Karpas-422 (cell line): ENCODE data around the gene GPR62. TPM values are rescaled to one million over a fixed set of nuclear protein-coding genes. Genes with fewer than 3 reads are reported as not detected.

ENCODE experiments used
- DNase-seq: peaks from one replicate; pipeline ENCODE4 v3.0.0-alpha.2; 2015
- H2AFZ ChIP-seq: fragments of 200-600 bp; sonication (generic); 2 replicates; pipeline ENCODE4 v1.6.1; 2014; ENCODE audit warnings: antibody characterized with exemption, low read length, mixed read lengths
- H3K27ac ChIP-seq: fragments of 200-600 bp; sonication (generic); 2 replicates; pipeline ENCODE4 v1.5.1; 2014; ENCODE audit warnings: mild to moderate bottlenecking, low read length, moderate library complexity
- H3K27me3 ChIP-seq: fragments of 200-600 bp; sonication (generic); 2 replicates; pipeline ENCODE4 v1.6.1; 2014; ENCODE audit warnings: low read length, mixed read lengths
- H3K36me3 ChIP-seq: fragments of 200-600 bp; sonication (generic); 2 replicates; pipeline ENCODE4 v1.6.1; 2014; ENCODE audit warnings: low read length, mixed read lengths; ENCODE audit not compliant: insufficient read depth
- H3K4me1 ChIP-seq: fragments of 200-600 bp; sonication (generic); 2 replicates; pipeline ENCODE4 v1.6.1; 2014; ENCODE audit warnings: mild to moderate bottlenecking, low read length, mixed read lengths
- H3K4me2 ChIP-seq: fragments of 200-600 bp; sonication (generic); 2 replicates; pipeline ENCODE4 v1.6.1; 2014; ENCODE audit warnings: low read length, low read depth, mild to moderate bottlenecking; ENCODE audit not compliant: poor library complexity, severe bottlenecking
- H3K4me3 ChIP-seq: fragments of 200-600 bp; sonication (generic); 2 replicates; pipeline ENCODE4 v1.5.1; 2014; ENCODE audit warnings: mild to moderate bottlenecking, antibody characterized with exemption, low read length, mixed read lengths
- H3K79me2 ChIP-seq: fragments of 200-600 bp; sonication (generic); 2 replicates; pipeline ENCODE4 v1.6.1; 2014; ENCODE audit warnings: mild to moderate bottlenecking, low read length, mixed read lengths
- H3K9ac ChIP-seq: fragments of 200-600 bp; sonication (generic); 2 replicates; pipeline ENCODE4 v1.6.0; 2014; ENCODE audit warnings: low read length
- H3K9me2 ChIP-seq: fragments of 200-600 bp; sonication (generic), shearing (Covaris generic); replicated peaks from 2 replicates; pipeline ENCODE4 v1.6.0; 2014; ENCODE audit warnings: mild to moderate bottlenecking, low read length, moderate library complexity; ENCODE audit not compliant: insufficient read depth
- H3K9me3 ChIP-seq: fragments of 300-700, 200-600 bp; sonication (generic); 2 replicates; pipeline ENCODE4 v1.6.1; 2014; ENCODE audit warnings: low read length, mixed read lengths
- H4K20me1 ChIP-seq: fragments of 200-600 bp; sonication (generic); 2 replicates; pipeline ENCODE4 v1.6.1; 2014; ENCODE audit warnings: mild to moderate bottlenecking, antibody characterized with exemption, low read length, low read depth; ENCODE audit not compliant: insufficient read depth
- total RNA-seq: library from RNA; depleted of rRNA; stranded (reverse); fragments of >200 nt; shearing (Covaris generic); gene quantifications from 2 replicates; pipeline ENCODE4 v1.2.3, GENCODE V29; 2014; ENCODE audit warnings: low replicate concordance

Gene GPR62
- total RNA-seq, 1 experiment from 2014 or later = not detected

DNA sequence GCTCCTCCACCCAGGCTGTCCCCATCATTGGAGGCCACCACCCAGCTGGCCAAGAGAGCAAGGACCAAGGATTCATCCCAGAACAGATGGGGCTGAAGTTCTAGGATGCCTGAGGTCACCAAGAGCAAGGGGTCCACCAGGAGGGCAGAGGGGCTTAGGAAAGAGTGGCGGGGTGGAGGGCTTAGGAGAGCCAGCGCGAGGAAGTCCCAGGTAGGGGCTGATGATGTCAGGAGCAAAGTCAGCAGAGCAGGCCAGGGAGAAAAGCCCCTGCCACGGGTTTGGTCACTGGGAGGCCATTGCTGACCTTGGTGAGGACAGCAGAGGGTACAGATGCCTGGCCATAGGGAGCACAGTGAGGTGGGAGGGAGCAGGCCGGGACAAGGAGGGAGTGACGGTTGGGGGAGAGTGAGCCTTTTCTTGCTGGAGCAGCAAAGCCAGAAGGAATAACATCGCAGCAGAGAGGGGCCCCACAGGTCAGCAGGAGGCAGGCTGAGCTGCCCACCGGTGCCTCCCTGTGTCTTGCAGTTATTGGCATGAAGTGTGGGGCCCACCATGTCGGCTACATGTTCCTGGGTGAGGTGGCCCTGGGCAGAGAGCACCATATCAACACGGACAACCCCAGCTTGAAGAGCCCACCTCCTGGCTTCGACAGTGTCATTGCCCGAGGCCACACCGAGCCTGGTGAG, 7.8 kb upstream of the GPR62 start:
- Histone ChIP-seq H3K4me3 (no peak overlapping the region), H3K9ac (no peak overlapping the region), H3K79me2 (no peaks in the 10 kb centered on the region), H2AFZ (no peak overlapping the region), H3K27ac (no peak overlapping the region), H3K4me2 (no peak overlapping the region), H3K9me2 (no peaks in the 10 kb centered on the region), H3K4me1 (peaks cover 12% of the 10 kb centered on the region), H3K36me3 (no peaks in the 10 kb centered on the region), H3K9me3 (no peaks in the 10 kb centered on the region), H3K27me3 (no peaks in the 10 kb centered on the region), H4K20me1 (no peaks in the 10 kb centered on the region)
- no peak for DNase-seq

DNA sequence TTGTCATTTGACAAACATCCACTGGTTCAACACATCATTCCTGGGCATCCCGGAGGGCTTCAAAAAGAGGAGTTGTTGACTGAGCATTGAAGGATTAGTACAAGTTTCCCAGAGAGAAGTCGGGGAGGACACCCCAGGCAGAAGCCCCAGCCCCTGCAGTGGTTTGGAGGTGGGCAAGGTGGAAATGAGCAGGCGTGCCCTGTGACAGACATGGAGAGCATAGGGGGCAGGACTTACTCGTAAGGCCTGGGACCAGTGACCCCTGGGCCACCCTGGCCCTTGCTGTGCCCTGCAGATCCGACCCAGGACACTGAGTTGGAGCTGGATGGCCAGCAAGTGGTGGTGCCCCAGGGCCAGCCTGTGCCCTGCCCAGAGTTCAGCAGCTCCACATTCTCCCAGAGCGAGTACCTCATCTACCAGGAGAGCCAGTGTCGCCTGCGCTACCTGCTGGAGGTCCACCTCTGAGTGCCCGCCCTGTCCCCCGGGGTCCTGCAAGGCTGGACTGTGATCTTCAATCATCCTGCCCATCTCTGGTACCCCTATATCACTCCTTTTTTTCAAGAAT, 7.1 kb upstream of the GPR62 start:
- Histone ChIP-seq H3K4me1 (peaks cover 5% of the 10 kb centered on the region), H3K9me2 (no peaks in the 10 kb centered on the region), H3K9me3 (no peaks in the 10 kb centered on the region), H3K79me2 (no peaks in the 10 kb centered on the region), H4K20me1 (no peaks in the 10 kb centered on the region), H3K4me3 (no peak overlapping the region), H3K36me3 (no peaks in the 10 kb centered on the region), H3K27me3 (no peaks in the 10 kb centered on the region), H3K9ac (no peak overlapping the region), H3K27ac (no peak overlapping the region), H2AFZ (no peak overlapping the region), H3K4me2 (no peak overlapping the region)
- no peak for DNase-seq

DNA sequence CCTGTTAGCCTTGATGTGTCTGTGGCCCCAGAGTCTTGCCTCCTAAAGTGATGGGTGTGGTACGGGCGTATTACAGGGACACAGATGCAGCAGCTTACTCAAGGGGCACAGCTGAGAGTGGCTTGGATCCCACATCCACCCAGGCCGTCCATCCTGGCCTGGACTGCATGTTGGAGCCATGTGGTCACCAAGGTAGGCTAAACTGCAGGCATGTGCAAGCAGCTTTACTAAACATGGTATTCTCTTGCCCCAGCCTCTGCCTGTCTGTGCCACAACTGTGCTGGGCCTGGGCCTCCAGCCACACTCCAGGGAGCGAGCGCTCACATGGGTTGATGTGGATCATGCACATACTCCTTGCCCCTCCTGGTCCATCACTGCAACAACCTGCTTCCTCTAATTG, 6.1 kb upstream of the GPR62 start:
- Histone ChIP-seq H3K9me2 (no peaks in the 10 kb centered on the region), H3K79me2 (no peaks in the 10 kb centered on the region), H3K27ac (no peak overlapping the region), H3K4me1 (no peaks in the 10 kb centered on the region), H3K4me2 (no peak overlapping the region), H4K20me1 (no peaks in the 10 kb centered on the region), H3K9ac (no peak overlapping the region), H2AFZ (no peak overlapping the region), H3K4me3 (no peak overlapping the region), H3K9me3 (no peaks in the 10 kb centered on the region), H3K36me3 (no peaks in the 10 kb centered on the region), H3K27me3 (no peaks in the 10 kb centered on the region)
- DNase-seq = no peak

DNA sequence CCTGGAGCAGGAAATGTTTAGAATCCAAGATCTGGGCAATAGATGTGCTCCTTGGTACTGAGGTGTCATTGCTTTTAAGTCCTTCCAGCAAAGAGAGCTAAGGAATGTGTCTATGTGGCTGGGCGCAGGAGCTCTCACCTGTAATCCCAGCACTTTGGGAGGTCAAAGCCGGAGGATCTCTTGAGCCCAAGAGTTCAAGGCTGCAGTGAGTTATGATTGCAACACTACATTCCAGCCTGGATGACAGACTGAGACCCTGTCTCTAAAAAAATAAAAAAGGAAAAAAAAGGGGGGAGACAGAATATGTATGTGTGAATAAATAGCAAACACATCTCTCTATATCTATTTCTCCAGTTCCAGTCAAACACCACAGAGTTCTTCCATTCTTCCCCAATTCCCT, 4.3 kb upstream of the GPR62 start:
- H3K27me3 ChIP-seq = no peaks in the 10 kb centered on the region
- H2AFZ ChIP-seq = no peak overlapping the region
- H3K9me3 ChIP-seq = no peaks in the 10 kb centered on the region
- H3K9me2 ChIP-seq = no peaks in the 10 kb centered on the region
- H3K79me2 ChIP-seq = no peaks in the 10 kb centered on the region
- no peaks in the 10 kb centered on the region for H3K4me1 ChIP-seq
- no peak for DNase-seq
- H3K4me3 ChIP-seq = no peak overlapping the region
- no peak overlapping the region for H3K9ac ChIP-seq
- no peaks in the 10 kb centered on the region for H4K20me1 ChIP-seq
- H3K27ac ChIP-seq = no peak overlapping the region
- no peaks in the 10 kb centered on the region for H3K36me3 ChIP-seq
- H3K4me2 ChIP-seq = no peak overlapping the region

DNA sequence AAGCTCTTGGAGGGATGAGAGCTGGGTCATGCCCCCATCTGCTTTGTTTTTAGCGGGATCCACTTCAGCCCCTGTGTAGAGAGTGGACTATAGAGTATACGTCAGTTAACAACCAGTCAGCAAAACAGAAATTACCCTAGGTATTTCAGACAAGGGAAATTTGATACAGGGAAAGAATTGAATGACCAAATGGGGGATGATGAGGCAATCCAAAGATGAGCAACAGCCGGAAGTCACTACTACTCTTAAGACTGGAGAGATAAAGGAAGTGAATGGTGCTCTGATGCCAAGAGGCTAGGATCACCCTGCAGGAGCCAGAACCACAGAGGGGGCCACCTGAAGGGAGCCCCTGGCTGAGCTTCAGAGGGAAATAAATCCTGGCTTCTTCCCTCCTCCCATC, 1.7 kb upstream of the GPR62 start:
- Histone ChIP-seq H3K9me2 (no peaks in the 10 kb centered on the region), H4K20me1 (no peaks in the 10 kb centered on the region), H3K79me2 (no peaks in the 10 kb centered on the region), H3K4me2 (no peak overlapping the region), H3K36me3 (no peaks in the 10 kb centered on the region), H3K4me1 (no peaks in the 10 kb centered on the region), H3K27ac (no peak overlapping the region), H3K9ac (no peak overlapping the region), H2AFZ (no peak overlapping the region), H3K9me3 (no peaks in the 10 kb centered on the region), H3K4me3 (no peak overlapping the region), H3K27me3 (no peaks in the 10 kb centered on the region)
- DNase-seq = no peak

DNA sequence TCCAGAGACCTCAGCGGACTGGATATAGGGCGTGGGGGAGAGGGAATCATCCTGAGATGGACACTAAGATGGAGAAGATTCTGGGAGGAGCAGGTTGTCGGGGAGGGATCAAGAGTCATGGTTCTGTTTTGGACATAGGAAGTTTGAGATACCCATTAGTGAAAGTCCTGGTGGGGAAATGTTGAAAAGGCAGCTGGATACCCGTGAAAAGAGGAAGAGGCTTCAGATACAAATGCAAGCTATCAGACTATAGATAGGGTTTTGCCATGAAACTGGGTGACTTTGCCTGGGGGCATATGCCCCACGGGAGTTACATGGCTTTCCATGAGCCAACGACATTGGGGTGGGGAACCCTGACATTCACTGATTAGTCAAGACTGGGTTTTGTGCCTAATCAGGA, 1.1 kb upstream of the GPR62 start:
- Histone ChIP-seq H4K20me1 (no peaks in the 10 kb centered on the region), H2AFZ (no peak overlapping the region), H3K9ac (no peak overlapping the region), H3K9me3 (no peaks in the 10 kb centered on the region), H3K27me3 (no peaks in the 10 kb centered on the region), H3K27ac (no peak overlapping the region), H3K79me2 (no peaks in the 10 kb centered on the region), H3K9me2 (no peaks in the 10 kb centered on the region), H3K4me1 (no peaks in the 10 kb centered on the region), H3K4me3 (no peak overlapping the region), H3K4me2 (no peak overlapping the region), H3K36me3 (no peaks in the 10 kb centered on the region)
- DNase-seq = no peak

DNA sequence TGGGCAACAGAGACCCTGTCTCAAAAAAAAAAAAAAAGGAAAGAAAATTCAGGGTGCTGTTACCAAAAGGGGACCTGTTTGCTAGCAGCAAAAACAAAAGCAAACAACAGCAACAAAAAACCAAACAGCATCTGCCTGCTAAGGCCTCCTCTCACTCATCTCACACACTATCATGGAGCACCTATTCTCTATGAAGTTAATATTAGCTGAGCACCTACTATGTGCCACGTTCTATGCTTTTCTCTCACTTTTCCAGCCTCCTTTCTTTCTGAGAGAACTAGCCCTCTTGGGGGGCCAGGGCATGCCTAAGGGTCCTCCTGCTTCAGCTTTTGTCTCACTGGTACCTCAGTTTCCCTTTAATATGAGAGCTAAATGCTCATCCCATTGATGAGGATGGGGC, 468 bp upstream of the GPR62 start:
- Histone ChIP-seq H3K4me3 (no peak overlapping the region), H3K9me3 (no peaks in the 10 kb centered on the region), H2AFZ (no peak overlapping the region), H3K27ac (no peak overlapping the region), H3K36me3 (no peaks in the 10 kb centered on the region), H3K27me3 (no peaks in the 10 kb centered on the region), H3K4me1 (no peaks in the 10 kb centered on the region), H3K79me2 (no peaks in the 10 kb centered on the region), H4K20me1 (no peaks in the 10 kb centered on the region), H3K9me2 (no peaks in the 10 kb centered on the region), H3K4me2 (no peak overlapping the region), H3K9ac (no peak overlapping the region)
- no peak for DNase-seq

DNA sequence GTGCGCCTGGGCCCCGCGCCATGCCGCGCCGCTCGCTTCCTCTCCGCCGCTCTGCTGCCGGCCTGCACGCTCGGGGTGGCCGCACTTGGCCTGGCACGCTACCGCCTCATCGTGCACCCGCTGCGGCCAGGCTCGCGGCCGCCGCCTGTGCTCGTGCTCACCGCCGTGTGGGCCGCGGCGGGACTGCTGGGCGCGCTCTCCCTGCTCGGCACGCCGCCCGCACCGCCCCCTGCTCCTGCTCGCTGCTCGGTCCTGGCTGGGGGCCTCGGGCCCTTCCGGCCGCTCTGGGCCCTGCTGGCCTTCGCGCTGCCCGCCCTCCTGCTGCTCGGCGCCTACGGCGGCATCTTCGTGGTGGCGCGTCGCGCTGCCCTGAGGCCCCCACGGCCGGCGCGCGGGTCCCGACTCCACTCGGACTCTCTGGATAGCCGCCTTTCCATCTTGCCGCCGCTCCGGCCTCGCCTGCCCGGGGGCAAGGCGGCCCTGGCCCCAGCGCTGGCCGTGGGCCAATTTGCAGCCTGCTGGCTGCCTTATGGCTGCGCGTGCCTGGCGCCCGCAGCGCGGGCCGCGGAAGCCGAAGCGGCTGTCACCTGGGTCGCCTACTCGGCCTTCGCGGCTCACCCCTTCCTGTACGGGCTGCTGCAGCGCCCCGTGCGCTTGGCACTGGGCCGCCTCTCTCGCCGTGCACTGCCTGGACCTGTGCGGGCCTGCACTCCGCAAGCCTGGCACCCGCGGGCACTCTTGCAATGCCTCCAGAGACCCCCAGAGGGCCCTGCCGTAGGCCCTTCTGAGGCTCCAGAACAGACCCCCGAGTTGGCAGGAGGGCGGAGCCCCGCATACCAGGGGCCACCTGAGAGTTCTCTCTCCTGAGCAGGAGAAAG, 951 bp downstream of the GPR62 start:
- H3K4me3 ChIP-seq = no peak overlapping the region
- no peak overlapping the region for H3K9ac ChIP-seq
- DNase-seq = no peak
- H3K4me1 ChIP-seq = no peaks in the 10 kb centered on the region
- no peak overlapping the region for H3K27ac ChIP-seq
- no peaks in the 10 kb centered on the region for H4K20me1 ChIP-seq
- no peaks in the 10 kb centered on the region for H3K36me3 ChIP-seq
- H3K9me2 ChIP-seq = no peaks in the 10 kb centered on the region
- H3K27me3 ChIP-seq = no peaks in the 10 kb centered on the region
- no peaks in the 10 kb centered on the region for H3K9me3 ChIP-seq
- H3K79me2 ChIP-seq = no peaks in the 10 kb centered on the region
- no peak overlapping the region for H3K4me2 ChIP-seq
- H2AFZ ChIP-seq = no peak overlapping the region
